GM18520 (cell line): ENCODE data around the gene GPR183.

Source experiments
- ATAC-seq: cut with Tn5 transposase; IDR thresholded peaks from one replicate; pipeline ENCODE4 v1.9.1; 2021; ENCODE audit not compliant: unreplicated experiment

Gene GPR183

GRCh38 chr13:99339736-99340397 lies 32.7 kb upstream of the GPR183 start:
- no peak for ATAC-seq

- ATAC-seq, result no peak
These were observed 32.1 kb upstream of the GPR183 start for GRCh38 chr13:99339230-99339721.

- no peak for ATAC-seq
These were observed 28.4 kb upstream of the GPR183 start for GRCh38 chr13:99335603-99336002.

GRCh38 chr13:99335087-99335486 lies 27.9 kb upstream of the GPR183 start:
- ATAC-seq, result no peak

- ATAC-seq, result no peak
These were observed 27.0 kb upstream of the GPR183 start for GRCh38 chr13:99334221-99334620.

- no peak for ATAC-seq
These were observed 25.3 kb upstream of the GPR183 start for GRCh38 chr13:99332456-99332855.

- ATAC-seq, result peak; percentile 91
These were observed 24.7 kb upstream of the GPR183 start for GRCh38 chr13:99331881-99332293.

DNA sequence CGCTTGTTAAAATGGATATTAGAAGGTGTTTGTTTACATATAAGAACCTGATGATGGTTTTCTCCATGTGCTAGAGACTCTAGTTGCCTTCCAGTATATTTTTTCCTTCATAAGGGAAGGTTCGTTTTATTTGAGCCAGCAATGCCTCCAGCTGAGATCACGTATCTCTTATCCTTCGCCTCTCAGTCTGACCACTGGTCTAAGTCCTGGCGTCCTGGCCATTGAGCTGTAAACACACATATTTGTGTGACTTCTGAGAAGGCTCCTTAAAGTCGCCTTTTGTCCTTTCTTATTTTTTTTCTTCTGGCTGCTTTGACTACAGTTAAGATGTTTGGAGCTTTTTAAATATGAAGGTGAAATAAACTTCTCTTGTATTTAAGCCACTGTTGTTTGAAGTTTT lies 23.7 kb upstream of the GPR183 start:
- no peak for ATAC-seq

- no peak for ATAC-seq
These were observed 22.3 kb upstream of the GPR183 start for GRCh38 chr13:99329477-99329876.

- no peak for ATAC-seq
These were observed 20.6 kb upstream of the GPR183 start for GRCh38 chr13:99327761-99328160.

DNA sequence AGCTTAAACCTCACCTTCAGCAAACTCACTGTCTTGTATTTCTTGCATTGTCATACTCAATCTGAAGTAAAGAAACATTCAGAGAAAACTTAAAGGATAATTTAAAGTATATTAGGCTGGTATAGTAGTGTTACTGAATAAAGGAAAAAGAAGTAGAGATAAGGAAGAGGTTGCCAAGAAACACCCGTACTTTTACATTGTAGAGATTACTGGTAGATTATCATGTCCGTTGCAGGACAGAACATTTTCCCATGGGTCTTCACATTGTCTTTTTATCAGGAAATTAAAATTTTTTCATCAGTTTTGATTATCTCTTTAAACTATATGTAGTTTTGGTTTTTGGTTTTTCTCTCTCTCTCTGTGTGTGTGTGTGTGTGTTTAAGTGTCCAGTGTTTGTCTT lies 19.9 kb upstream of the GPR183 start:
- ATAC-seq, result no peak

- no peak for ATAC-seq
These were observed 18.8 kb upstream of the GPR183 start for GRCh38 chr13:99326012-99326411.

GRCh38 chr13:99323488-99323887 lies 16.3 kb upstream of the GPR183 start:
- ATAC-seq, result no peak

DNA sequence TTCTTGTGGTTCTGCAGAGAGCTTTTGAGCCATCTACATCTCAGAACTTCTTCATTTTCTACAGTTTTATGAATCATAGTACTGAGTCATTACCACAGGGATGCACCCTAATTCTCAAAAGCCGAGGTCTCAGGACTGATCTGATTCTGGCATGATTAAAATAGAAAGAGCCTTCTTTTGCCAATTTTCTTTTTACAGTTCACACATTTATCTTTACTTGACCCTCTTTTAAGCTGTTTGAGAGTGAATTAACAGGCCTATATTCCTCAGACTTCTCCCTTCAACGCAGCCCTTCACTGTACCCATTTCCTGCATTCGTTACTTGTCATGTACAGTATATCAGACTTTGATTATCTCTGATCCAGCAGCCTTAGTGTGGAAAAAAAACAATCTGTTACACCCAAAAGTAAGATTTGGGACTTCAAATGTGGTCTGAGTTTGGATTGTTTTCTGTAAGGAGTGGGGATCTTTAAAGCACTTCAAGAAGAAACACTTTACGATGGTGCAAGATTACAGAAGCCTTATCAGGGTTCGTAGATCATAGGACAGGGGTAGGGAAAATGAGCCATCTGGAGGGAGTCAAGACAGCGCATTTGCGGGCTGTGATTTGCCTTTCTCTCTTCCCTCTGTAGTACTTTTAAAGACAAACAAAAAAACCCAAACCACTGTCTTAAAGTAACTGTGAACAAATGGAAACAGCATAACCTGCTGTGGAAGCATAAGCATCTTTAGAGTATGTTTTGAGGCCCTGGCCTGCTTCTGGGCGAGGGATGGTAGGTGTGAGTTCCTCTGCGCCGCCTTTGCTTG lies 15.3 kb upstream of the GPR183 start:
- peak; percentile 94 for ATAC-seq

DNA sequence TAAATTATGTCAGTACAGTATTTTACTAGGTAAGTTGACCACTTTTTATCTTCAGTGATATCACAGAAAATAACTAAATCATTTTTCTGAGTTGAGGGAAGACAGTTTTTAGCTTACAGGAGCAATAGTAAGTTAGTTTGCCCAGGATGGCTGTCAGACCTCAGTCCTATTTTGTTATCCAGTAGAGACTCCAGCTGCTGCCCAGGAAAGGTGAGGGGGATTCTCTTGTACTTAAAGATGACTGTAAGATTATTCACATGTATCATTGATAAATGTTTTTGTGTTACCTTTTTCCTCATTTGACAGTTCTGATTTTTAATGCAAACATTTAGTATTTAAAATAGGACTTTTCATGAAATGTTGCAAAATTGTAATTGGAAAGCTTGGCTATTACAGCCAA lies 14.5 kb upstream of the GPR183 start:
- no peak for ATAC-seq

GRCh38 chr13:99320693-99321481 lies 13.7 kb upstream of the GPR183 start:
- ATAC-seq, result no peak

- ATAC-seq, result no peak
These were observed 9.6 kb upstream of the GPR183 start for GRCh38 chr13:99316657-99317256.

- ATAC-seq, result no peak
These were observed 9.0 kb upstream of the GPR183 start for GRCh38 chr13:99316224-99316623.

DNA sequence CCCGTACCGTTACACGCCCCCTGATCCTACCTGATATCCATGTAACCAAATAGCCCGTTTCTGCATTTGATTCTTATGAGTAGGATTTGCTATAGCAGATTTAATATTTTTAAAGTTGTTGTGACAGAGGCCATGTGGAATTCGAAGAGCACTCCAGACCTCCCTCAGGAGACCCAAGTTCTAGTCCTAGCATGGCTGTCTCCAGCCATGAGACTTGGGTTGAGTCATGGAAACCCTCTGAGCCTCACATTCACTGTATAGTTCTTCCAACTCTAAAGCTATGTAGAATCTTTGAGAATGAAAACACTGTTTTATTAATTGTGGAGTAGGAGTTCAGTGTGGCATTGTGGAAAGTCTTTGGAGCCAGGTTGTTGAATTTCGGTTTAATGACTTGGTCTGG lies 8.0 kb upstream of the GPR183 start:
- ATAC-seq, result no peak

DNA sequence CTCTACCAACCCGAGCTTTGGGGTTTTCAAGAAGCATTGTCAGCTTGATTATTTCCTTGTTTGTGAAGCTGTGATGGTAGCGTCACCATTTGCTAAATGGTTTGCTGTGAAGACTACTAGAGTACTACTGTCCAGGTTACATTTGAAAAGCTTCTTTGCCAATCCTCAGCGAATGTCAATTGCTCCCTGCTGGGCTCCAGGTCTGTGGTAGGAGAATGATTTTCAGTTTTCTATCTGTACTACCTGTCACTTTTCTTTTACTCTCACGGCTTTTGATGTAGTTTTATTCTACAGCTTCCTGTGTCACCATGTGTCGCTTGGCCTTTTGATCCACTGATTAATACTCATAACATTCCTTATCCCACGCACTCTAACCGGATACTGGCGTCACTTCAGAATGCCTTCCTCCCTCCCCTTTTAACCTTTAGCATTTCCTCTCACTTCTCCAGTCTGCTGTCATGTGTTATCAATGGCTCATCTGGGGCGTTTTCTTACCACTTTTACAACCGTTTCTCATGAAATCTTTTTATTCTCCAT lies 7.5 kb upstream of the GPR183 start:
- no peak for ATAC-seq

DNA sequence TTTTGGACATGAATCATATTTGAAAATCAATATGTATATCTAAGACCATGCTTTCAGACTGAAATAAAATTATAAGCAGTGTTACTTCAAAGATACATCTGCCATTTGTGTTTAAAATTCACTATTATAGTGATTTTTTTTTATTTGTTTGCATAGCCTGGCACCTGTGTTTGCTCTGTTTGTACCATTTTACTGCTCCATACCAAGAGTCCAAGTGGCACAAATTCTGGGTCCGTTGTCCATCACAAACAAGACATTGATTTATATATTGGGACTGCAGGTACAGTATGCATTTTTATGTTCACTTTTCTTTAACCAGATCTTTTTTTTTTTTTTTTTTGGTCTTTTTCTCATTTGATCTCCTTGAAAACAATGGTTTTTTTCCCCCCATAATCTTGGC lies 6.7 kb upstream of the GPR183 start:
- no peak for ATAC-seq
